K562 (cell line): ENCODE measurements around the gene MICU1. TPM values are rescaled to one million over a fixed set of nuclear protein-coding genes. Genes with fewer than 3 reads are reported as not detected.

Experiments used
- ATAC-seq: fragments of 200-7000 bp; cut with Tn5 transposase; 3 replicates; pipeline ENCODE4 v1.9.1; 2020; ENCODE audit warnings: moderate library complexity
- BruUV-seq: library from RNA; stranded (reverse); fragments of 400-500 nt; replicated peaks from 2 replicates; lab custom pipeline; 2021; lab: Mats Ljungman, UMichigan
- CTCF ChIA-PET: fragments of 300-600 bp; formaldehyde crosslinking; extraction: SDS; loops from one replicate; lab custom pipeline; 2021; ENCODE audit warnings: low intra/inter-chr PET ratio; lab: Yijun Ruan, JAX
- POLR2A ChIA-PET: fragments of 300-600, 350-650 bp; sonication (Branson Sonifier 250); formaldehyde crosslinking; extraction: SDS; loops from one replicate; lab custom pipeline; 2021; ENCODE audit warnings: antibody characterized with exemption, inconsistent platforms; lab: Yijun Ruan, JAX
- DNase-seq, 4 experiments: peaks; one replicate each; pipeline versions ENCODE4 v3.0.0 to v3.0.0-alpha.2; 2011 to 2018; ENCODE audit warnings: low spot score in 3 of 4, mixed read lengths in 3 of 4; ENCODE audit errors: extremely low read depth in 1 of 4
- FAIRE-seq: peaks from 2 replicates; lab custom pipeline; 2011; peaks lifted over from hg19 to GRCh38; lab: Jason Lieb, UNC
- H2AFZ ChIP-seq: 2 replicates; pipeline ENCODE4 v1.6.0; 2011; ENCODE audit warnings: low read depth, low read length, control low read depth, inconsistent platforms
- H3K27ac ChIP-seq: fragments of 200-600 bp; 3 replicates; pipeline ENCODE4 v1.8.0; 2011; ENCODE audit warnings: low read depth, mild to moderate bottlenecking, control low read depth, inconsistent platforms, low read length, moderate library complexity, mixed read lengths; ENCODE audit errors: extremely low read depth
- H3K27me3 ChIP-seq, 2 experiments: fragments of 300-600 bp in 1 of 2; 2 replicates in 1 of 2; 3 replicates in 1 of 2; pipeline versions ENCODE4 v1.6.0 to v1.8.0; 2011; ENCODE audit warnings: inconsistent platforms in 2 of 2, low read length in 2 of 2, mild to moderate bottlenecking in 1 of 2, mixed read lengths in 1 of 2, moderate library complexity in 1 of 2; ENCODE audit not compliant: control insufficient read depth in 2 of 2, insufficient read depth in 2 of 2
- H3K36me3 ChIP-seq: fragments of 300-600 bp; 3 replicates; pipeline ENCODE4 v1.8.0; 2011; ENCODE audit warnings: mild to moderate bottlenecking, low read length, inconsistent platforms; ENCODE audit not compliant: control insufficient read depth, insufficient read depth
- H3K4me1 ChIP-seq, 2 experiments: fragments of 200-600 bp in 1 of 2; replicated peaks in 1 of 2; 2 replicates in 1 of 2; 3 replicates in 1 of 2; pipeline versions ENCODE4 v1.5.1 to v1.8.0; 2011; ENCODE audit warnings: inconsistent platforms in 2 of 2, low read length in 2 of 2, mild to moderate bottlenecking in 1 of 2, mixed read lengths in 1 of 2, moderate library complexity in 1 of 2; ENCODE audit not compliant: control insufficient read depth in 2 of 2, insufficient read depth in 2 of 2
- H3K4me2 ChIP-seq: 2 replicates; pipeline ENCODE4 v1.6.1; 2011; ENCODE audit warnings: low read length, control low read depth, inconsistent platforms, mixed read lengths; ENCODE audit not compliant: insufficient read depth
- H3K4me3 ChIP-seq: fragments of 200-600 bp; sonication (generic), shearing (Covaris generic); 2 replicates; pipeline ENCODE4 v1.5.1; 2016; ENCODE audit warnings: control low read depth, inconsistent platforms
- H3K79me2 ChIP-seq: fragments of 200-600 bp; 3 replicates; pipeline ENCODE4 v1.8.0; 2011; ENCODE audit warnings: low read length, inconsistent platforms; ENCODE audit not compliant: control insufficient read depth, insufficient read depth
- H3K9ac ChIP-seq, 2 experiments: 2 replicates each; pipeline versions ENCODE4 v1.6.0 to v1.6.1; 2011; ENCODE audit warnings: low read depth in 2 of 2, low read length in 2 of 2, control low read depth in 1 of 2, inconsistent platforms in 1 of 2, mild to moderate bottlenecking in 1 of 2, mixed read lengths in 1 of 2; ENCODE audit not compliant: insufficient read depth in 1 of 2
- H3K9me1 ChIP-seq: one replicate; pipeline ENCODE4 v1.6.0; 2011; ENCODE audit warnings: inconsistent platforms, mild to moderate bottlenecking, low read length, moderate library complexity; ENCODE audit not compliant: control insufficient read depth, insufficient read depth
- H3K9me3 ChIP-seq: replicated peaks from 2 replicates; pipeline ENCODE4 v1.5.1; 2011; ENCODE audit warnings: low read depth, low read length, inconsistent platforms; ENCODE audit not compliant: control insufficient read depth, insufficient read depth
- H4K20me1 ChIP-seq: replicated peaks from 2 replicates; pipeline ENCODE4 v1.6.1; 2011; ENCODE audit warnings: low read length, inconsistent platforms, mixed read lengths; ENCODE audit not compliant: control insufficient read depth, insufficient read depth
- ILK ChIP-seq: fragments of 450-650 bp; IDR thresholded peaks from 2 replicates; pipeline ENCODE4 v1.6.1; 2016; ENCODE audit warnings: missing genetic modification characterization, low read depth, mild to moderate bottlenecking, missing compliant biosample characterization, moderate library complexity, borderline replicate concordance
- MCM7 ChIP-seq, 2 experiments: fragments of 450-650 bp; IDR thresholded peaks; 2 replicates each; pipeline ENCODE4 v1.6.1; 2016 to 2018
- NFE2L1 ChIP-seq: fragments of 450-650 bp; IDR thresholded peaks from 2 replicates; pipeline ENCODE4 v1.6.1; 2016; ENCODE audit warnings: missing genetic modification characterization, low read depth, mild to moderate bottlenecking, missing compliant biosample characterization, moderate library complexity, borderline replicate concordance
- NFIC ChIP-seq: fragments of 450-650 bp; IDR thresholded peaks from 2 replicates; pipeline ENCODE4 v1.6.1; 2017; ENCODE audit warnings: mild to moderate bottlenecking, inconsistent platforms
- NFIX ChIP-seq: fragments of 250-450 bp; sonication (Bioruptor Pico); IDR thresholded peaks from 2 replicates; pipeline ENCODE4 v1.4.0; 2020; ENCODE audit warnings: low read depth, mild to moderate bottlenecking, moderate library complexity
- SREBF1 ChIP-seq: fragments of 150-350 bp; IDR thresholded peaks from 2 replicates; pipeline ENCODE4 v1.6.1; 2014; ENCODE audit warnings: antibody characterized with exemption, low read depth, low read length, borderline replicate concordance
- ZNF121 ChIP-seq: sonication (generic); formaldehyde crosslinking; conservative IDR thresholded peaks from 2 replicates; pipeline ENCODE4 v1.8.0; 2022; ENCODE audit warnings: missing genetic modification reagents
- WGBS: fragments of 100-300 bp; shearing (Covaris generic); methylation state at CpG from one replicate; pipeline ENCODE4 v1.1.6; 2016; ENCODE audit warnings: low coverage, mixed read lengths; ENCODE audit not compliant: insufficient coverage; ENCODE audit errors: missing lambda C conversion rate; 5-methylcytosine and 5-hydroxymethylcytosine counted together
- in situ Hi-C: fragments of 300-500 bp; cut with MboI; formaldehyde crosslinking; loops from 4 replicates; pipeline ENCODE4 v1.15.0; 2018; ENCODE audit warnings: inconsistent platforms, mixed read lengths
- intact Hi-C: fragments of 100-400 bp; cut with micrococcal nuclease; formaldehyde crosslinking; loops from 2 replicates; pipeline ENCODE4 v1.14.2; 2022
- polyA plus RNA-seq, 8 experiments: library from polyadenylated mRNA; depleted of rRNA in 4 of 8; stranded (reverse) in 5 of 8; unstranded in 3 of 8; fragments of >200 nt; fragmentation: Nextera tagmentation in 2 of 8; fragmentation: Illumina TruSeq in 1 of 8; extraction: Ambion mirVana in 2 of 8; extraction: Trizol in 1 of 8; gene quantifications; 2 replicates each; pipeline versions ENCODE4 v1.2.1 to v1.2.3, GENCODE V29; 2011 to 2014; ENCODE audit warnings: inconsistent platforms in 1 of 8, missing spikeins in 1 of 8
- total RNA-seq, 7 experiments: library from RNA; depleted of rRNA in 6 of 7; stranded (reverse); fragments of >200 nt in 6 of 7; fragmentation: Illumina TruSeq in 2 of 7; extraction: Trizol in 2 of 7; gene quantifications; 2 replicates each; pipeline versions ENCODE4 v1.2.1 to v1.2.3, GENCODE V29; 2011 to 2021; ENCODE audit warnings: low replicate concordance in 1 of 7

MICU1 gene
- total and polyA plus RNA-seq, 9 of the 15 experiments (the other 6 are each of a cell fraction or from before 2014, with no cell fraction given): 29.3 to 76.8 (median 48.4) TPM

- Histone ChIP-seq H3K4me1 (no peaks in the 10 kb centered on the region), H4K20me1 (no peaks in the 10 kb centered on the region), H3K79me2 (no peaks in the 10 kb centered on the region), H3K27ac (no peak overlapping the region), H3K36me3 (peaks cover 7% of the 10 kb centered on the region; the same call in 1 of the 3 replicates), H3K9me1 (no peaks in the 10 kb centered on the region), H3K9me3 (peaks cover 7% of the 10 kb centered on the region; the same call in 1 of the 2 replicates), H3K4me3 (no peak overlapping the region), H3K27me3 (no peaks in the 10 kb centered on the region), H3K9ac (no peak overlapping the region), H3K4me2 (no peak overlapping the region), H2AFZ (no peak overlapping the region)
- intact Hi-C loops: no loop called here
- peak; percentile 87 for TF ChIP-seq NFIX (CRISPR knock-in tag)
- no peak for TF ChIP-seq NFE2L1
- no peak for TF ChIP-seq SREBF1
- no peak for TF ChIP-seq MCM7 (IDR thresholded peaks at IDR 0.05)
- no peak for TF ChIP-seq ILK (tag)
- peak; percentile 97 for TF ChIP-seq NFIC
- peak; percentile 76 for TF ChIP-seq ZNF121 (CRISPR knock-in tag)
- ATAC-seq (no peak), DNase-seq (no peak), FAIRE-seq (no peak)
- BruUV-seq: no TSS peak
- ChIA-PET CTCF (no interaction called here), POLR2A (interaction anchor here (0.5 kb wide), 1 partner anchor 9 kb away, joined by 3 read pairs; no protein-coding TSS in a partner anchor)
- in situ Hi-C loops: no loop called here
- WGBS: 88% methylated on average over 2 of the region's 2 CpGs
Observed at GRCh38 chr10:72540193-72540807, 85.6 kb downstream of the MICU1 start.
